ENCODE results near the gene ATP8A2.
"Not testable (repeated sequence)": the region's sequence is repeated elsewhere in the genome, so short reads cannot be mapped to it uniquely, and the experiment has no call there.

The ATP8A2 gene

DNA sequence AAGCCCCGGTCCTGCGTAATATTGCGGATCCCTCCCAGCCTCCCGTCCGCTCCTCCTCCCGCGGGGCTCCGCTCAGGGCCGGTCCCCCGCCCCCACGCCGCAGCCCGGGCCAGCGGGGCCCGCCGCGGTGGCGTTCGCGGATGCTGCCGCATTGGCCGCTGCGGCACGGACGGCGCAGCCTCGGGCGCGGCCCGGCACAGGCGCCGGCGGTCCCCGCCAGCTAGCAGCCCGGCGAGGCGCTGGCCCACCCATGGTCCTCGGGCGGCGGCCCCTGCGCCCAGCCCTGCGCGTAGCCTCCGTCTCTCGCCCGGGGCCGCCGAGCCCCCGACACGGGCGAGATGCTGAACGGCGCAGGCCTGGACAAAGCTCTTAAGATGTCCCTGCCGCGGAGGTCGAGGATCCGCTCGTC, at the start of gene ATP8A2:
TSS of gene ATP8A2 (plus strand) at position 100 of the 409 bp plus-strand sequence. CDS start at position 339, 239 bp downstream.
- CTCF ChIA-PET = no interaction called here
- no peak within 1 kb of the TSS for H3K27ac Mint-ChIP-seq
- H3K27me3 Mint-ChIP-seq = peaks cover 83% of the 10 kb centered on the region
- H3K36me3 Mint-ChIP-seq = no peaks in the 10 kb centered on the region
- H3K4me1 Mint-ChIP-seq = peaks cover 7% of the 10 kb centered on the region
- no peaks in the 10 kb centered on the region for H3K9me3 Mint-ChIP-seq
- no peak for DNase-seq
- peak within 1 kb of the TSS; percentile 17 for H3K4me3 Mint-ChIP-seq

- Mint-ChIP-seq H3K4me1 (no peaks in the 10 kb centered on the region), H3K27me3 (no peaks in the 10 kb centered on the region), H3K9me3 (no peaks in the 10 kb centered on the region), H3K36me3 (peaks cover 33% of the 10 kb centered on the region), H3K27ac (no peak overlapping the region), H3K4me3 (no peak overlapping the region)
- no peak for DNase-seq
- CTCF ChIA-PET = interaction anchor here (0.9 kb wide), 1 partner anchor 24 kb away, joined by 3 read pairs; no protein-coding TSS in a partner anchor
Observed at GRCh38 chr13:25324100-25324499, 47.7 kb upstream of the ATP8A2 start.

- CTCF ChIA-PET = no interaction called here
- Mint-ChIP-seq H3K36me3 (peaks cover 43% of the 10 kb centered on the region), H3K4me3 (no peak overlapping the region), H3K9me3 (no peaks in the 10 kb centered on the region), H3K27me3 (no peaks in the 10 kb centered on the region), H3K4me1 (no peaks in the 10 kb centered on the region), H3K27ac (no peak overlapping the region)
- DNase-seq = no peak
Observed at GRCh38 chr13:25329706-25330105, 42.1 kb upstream of the ATP8A2 start.

DNA sequence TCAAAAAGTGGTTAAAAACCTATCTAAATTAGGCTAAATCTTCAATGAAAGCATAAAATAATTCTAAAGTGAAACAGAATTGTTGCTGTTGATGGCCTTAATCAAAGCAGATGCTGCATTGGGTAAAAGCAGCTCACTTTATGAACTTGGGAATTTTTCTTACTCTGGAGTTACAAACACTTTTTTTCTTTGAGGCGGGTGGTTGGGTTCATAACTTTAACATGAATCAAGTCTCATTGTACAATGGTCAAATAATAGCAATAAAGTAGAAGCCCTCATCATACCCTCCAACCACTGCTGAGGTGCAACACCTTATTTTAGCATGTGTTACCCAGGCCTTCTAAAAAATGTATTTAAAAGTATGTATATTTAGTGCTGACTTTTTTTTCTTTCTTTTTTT, 41.2 kb upstream of the ATP8A2 start:
- Mint-ChIP-seq H3K9me3 (no peaks in the 10 kb centered on the region), H3K27ac (no peak overlapping the region), H3K27me3 (no peaks in the 10 kb centered on the region), H3K4me3 (no peak overlapping the region), H3K36me3 (peaks cover 42% of the 10 kb centered on the region), H3K4me1 (no peaks in the 10 kb centered on the region)
- CTCF ChIA-PET = no interaction called here
- no peak for DNase-seq

GRCh38 chr13:25335856-25336255, 35.9 kb upstream of the ATP8A2 start:
- no peaks in the 10 kb centered on the region for H3K27me3 Mint-ChIP-seq
- CTCF ChIA-PET = interaction anchor here (0.7 kb wide), 1 partner anchor 48 kb away, joined by 3 read pairs; no protein-coding TSS in a partner anchor

GRCh38 chr13:25345576-25345975, 26.2 kb upstream of the ATP8A2 start:
- H3K9me3 Mint-ChIP-seq = no peaks in the 10 kb centered on the region
- H3K4me1 Mint-ChIP-seq = no peaks in the 10 kb centered on the region
- CTCF ChIA-PET = no interaction called here
- no peaks in the 10 kb centered on the region for H3K27me3 Mint-ChIP-seq
- peaks cover 11% of the 10 kb centered on the region for H3K36me3 Mint-ChIP-seq
- no peak for DNase-seq
- no peak overlapping the region for H3K27ac Mint-ChIP-seq
- H3K4me3 Mint-ChIP-seq = no peak overlapping the region

More at GRCh38 chr13:25335856-25336255, 35.9 kb upstream of the ATP8A2 start:
- Mint-ChIP-seq H3K9me3 (no peaks in the 10 kb centered on the region), H3K4me1 (no peaks in the 10 kb centered on the region), H3K27ac (no peak overlapping the region), H3K4me3 (no peak overlapping the region), H3K36me3 (peaks cover 42% of the 10 kb centered on the region)
- no peak for DNase-seq

- no peaks in the 10 kb centered on the region for H3K4me1 Mint-ChIP-seq
- H3K27ac Mint-ChIP-seq = no peak overlapping the region
- H3K36me3 Mint-ChIP-seq = peaks cover 10% of the 10 kb centered on the region
- CTCF ChIA-PET = no interaction called here
- H3K4me3 Mint-ChIP-seq = no peak overlapping the region
- no peaks in the 10 kb centered on the region for H3K27me3 Mint-ChIP-seq
- no peak for DNase-seq
- H3K9me3 Mint-ChIP-seq = no peaks in the 10 kb centered on the region
Observed at GRCh38 chr13:25347151-25347550, 24.6 kb upstream of the ATP8A2 start.

DNA sequence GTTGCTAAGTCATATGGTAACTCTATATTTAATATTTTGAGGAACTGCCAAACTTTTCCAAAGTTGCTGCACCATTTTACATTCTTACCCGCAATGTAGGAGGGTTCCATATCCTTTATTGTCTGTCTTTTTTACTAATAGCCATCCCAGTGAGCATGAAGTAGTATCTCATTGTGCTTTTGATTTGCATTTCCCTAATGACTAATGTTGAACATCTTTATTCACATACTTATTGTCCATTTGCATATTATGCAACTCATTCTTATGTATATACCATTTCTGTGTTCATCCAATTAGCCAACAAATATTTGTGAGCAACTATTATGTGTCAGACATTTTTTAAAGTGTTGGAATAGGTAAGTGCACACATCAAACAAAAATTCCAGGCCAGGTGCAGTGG, 20.4 kb upstream of the ATP8A2 start:
- H3K27ac Mint-ChIP-seq = no peak overlapping the region
- no peak for DNase-seq
- no peak overlapping the region for H3K4me3 Mint-ChIP-seq
- no peaks in the 10 kb centered on the region for H3K36me3 Mint-ChIP-seq
- H3K4me1 Mint-ChIP-seq = no peaks in the 10 kb centered on the region
- peaks cover 21% of the 10 kb centered on the region for H3K27me3 Mint-ChIP-seq
- CTCF ChIA-PET = no interaction called here
- H3K9me3 Mint-ChIP-seq = no peaks in the 10 kb centered on the region

DNA sequence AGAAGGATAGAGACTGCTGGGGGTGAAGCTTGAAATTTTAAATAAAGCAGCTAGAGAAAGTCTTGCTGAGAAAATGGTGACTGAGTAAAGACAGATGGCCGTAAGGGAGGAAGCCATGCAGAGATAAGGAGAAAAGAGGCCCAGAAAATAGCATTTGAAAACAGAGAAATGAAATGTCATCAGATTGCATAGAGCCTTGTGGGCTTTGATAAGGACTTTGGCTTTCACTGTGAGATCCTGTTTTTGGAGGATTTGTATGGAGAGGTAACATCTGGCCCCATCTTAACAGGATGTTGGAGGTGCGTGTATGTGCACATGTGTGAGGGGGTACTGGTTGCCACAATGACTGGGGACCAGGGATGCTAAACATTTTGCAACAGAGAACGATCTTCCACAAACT, 19.5 kb upstream of the ATP8A2 start:
- no peak overlapping the region for H3K27ac Mint-ChIP-seq
- CTCF ChIA-PET = no interaction called here

DNA sequence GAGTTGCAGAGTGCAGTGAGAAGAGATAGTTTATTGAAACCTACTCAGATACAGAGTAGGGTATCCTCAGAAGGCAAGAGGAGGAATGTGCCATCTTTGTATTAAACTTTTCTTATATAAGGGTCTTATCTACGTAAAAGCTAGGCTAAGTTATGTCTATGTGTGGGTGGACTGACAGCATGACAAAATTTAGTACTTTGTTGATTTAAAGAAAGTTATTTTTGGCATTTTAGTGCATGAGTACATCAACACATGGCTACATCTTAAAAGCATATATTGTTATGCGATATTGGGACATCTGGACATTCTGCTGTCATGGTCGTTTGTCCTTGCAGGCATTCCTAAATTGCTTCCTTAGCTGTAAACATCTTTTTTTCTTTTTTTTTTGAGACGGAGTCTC, 19.0 kb upstream of the ATP8A2 start:
- no peak for DNase-seq
- H3K36me3 Mint-ChIP-seq = no peaks in the 10 kb centered on the region
- CTCF ChIA-PET = no interaction called here
- no peaks in the 10 kb centered on the region for H3K4me1 Mint-ChIP-seq
- peaks cover 25% of the 10 kb centered on the region for H3K27me3 Mint-ChIP-seq
- no peak overlapping the region for H3K4me3 Mint-ChIP-seq
- H3K9me3 Mint-ChIP-seq = no peaks in the 10 kb centered on the region
- no peak overlapping the region for H3K27ac Mint-ChIP-seq

More for the DNA sequence above, 19.5 kb upstream of the ATP8A2 start:
- DNase-seq = no peak
- no peaks in the 10 kb centered on the region for H3K4me1 Mint-ChIP-seq
- H3K9me3 Mint-ChIP-seq = no peaks in the 10 kb centered on the region
- H3K36me3 Mint-ChIP-seq = no peaks in the 10 kb centered on the region
- no peak overlapping the region for H3K4me3 Mint-ChIP-seq
- peaks cover 21% of the 10 kb centered on the region for H3K27me3 Mint-ChIP-seq

GRCh38 chr13:25353344-25353743, 18.4 kb upstream of the ATP8A2 start:
- Mint-ChIP-seq H3K27ac (no peak overlapping the region), H3K27me3 (peaks cover 25% of the 10 kb centered on the region), H3K36me3 (no peaks in the 10 kb centered on the region), H3K4me3 (no peak overlapping the region), H3K4me1 (no peaks in the 10 kb centered on the region), H3K9me3 (no peaks in the 10 kb centered on the region)
- CTCF ChIA-PET = no interaction called here
- DNase-seq = no peak

DNA sequence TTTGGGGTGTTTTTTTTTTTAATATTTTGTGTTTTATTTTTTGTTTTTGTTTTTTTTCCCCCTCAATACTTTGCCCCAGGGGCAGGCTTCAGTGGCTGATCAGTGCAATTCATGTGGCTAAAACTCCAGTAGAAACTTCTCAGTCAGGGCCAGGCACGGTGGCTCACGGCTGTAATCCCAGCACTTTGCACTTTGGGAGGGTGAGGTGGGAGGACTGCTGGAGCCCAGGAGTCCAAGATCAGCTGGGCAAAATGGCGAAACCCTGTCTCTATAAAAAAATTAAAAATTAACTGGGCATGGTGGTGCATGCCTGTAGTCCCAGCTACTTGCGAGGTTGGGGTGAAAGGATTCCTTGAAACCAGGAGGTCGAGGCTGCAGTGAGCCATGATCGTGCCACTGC, 17.4 kb upstream of the ATP8A2 start:
- no peak overlapping the region for H3K4me3 Mint-ChIP-seq
- no peak overlapping the region for H3K27ac Mint-ChIP-seq
- no peak for DNase-seq
- H3K27me3 Mint-ChIP-seq = peaks cover 25% of the 10 kb centered on the region
- CTCF ChIA-PET = no interaction called here
- no peaks in the 10 kb centered on the region for H3K36me3 Mint-ChIP-seq
- H3K4me1 Mint-ChIP-seq = no peaks in the 10 kb centered on the region
- no peaks in the 10 kb centered on the region for H3K9me3 Mint-ChIP-seq

DNA sequence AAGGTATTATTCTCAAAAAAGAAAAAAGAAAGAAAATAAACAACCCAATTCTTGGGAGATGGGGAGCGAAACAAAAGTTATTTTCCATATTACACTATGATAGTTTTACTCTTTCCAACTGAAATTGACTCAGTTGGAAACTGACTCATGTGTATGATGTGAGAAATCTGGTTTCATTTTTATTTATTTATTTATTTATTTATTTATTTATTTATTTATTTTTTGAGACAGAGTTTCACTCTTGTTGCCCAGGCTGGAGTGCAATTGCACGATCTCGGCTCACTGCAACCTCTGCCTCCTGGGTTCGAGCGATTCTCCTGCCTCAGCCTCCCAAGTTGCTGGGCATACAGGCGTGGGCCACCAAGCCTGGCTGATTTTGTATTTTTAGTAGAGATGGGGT, 11.3 kb upstream of the ATP8A2 start:
- H3K27me3 Mint-ChIP-seq, H3K9me3 Mint-ChIP-seq, H3K36me3 Mint-ChIP-seq, H3K4me3 Mint-ChIP-seq, CTCF ChIA-PET, DNase-seq, H3K4me1 Mint-ChIP-seq, H3K27ac Mint-ChIP-seq: not testable (repeated sequence)

GRCh38 chr13:25365720-25366235, 6.0 kb upstream of the ATP8A2 start:
- H3K9me3 Mint-ChIP-seq = no peaks in the 10 kb centered on the region
- H3K4me3 Mint-ChIP-seq = no peak overlapping the region
- DNase-seq = no peak
- CTCF ChIA-PET = interaction anchor here (2.0 kb wide), 1 partner anchor 10 kb away, joined by 6 read pairs; no protein-coding TSS in a partner anchor
- no peaks in the 10 kb centered on the region for H3K4me1 Mint-ChIP-seq
- no peak overlapping the region for H3K27ac Mint-ChIP-seq
- peaks cover 40% of the 10 kb centered on the region for H3K27me3 Mint-ChIP-seq
- no peaks in the 10 kb centered on the region for H3K36me3 Mint-ChIP-seq

DNA sequence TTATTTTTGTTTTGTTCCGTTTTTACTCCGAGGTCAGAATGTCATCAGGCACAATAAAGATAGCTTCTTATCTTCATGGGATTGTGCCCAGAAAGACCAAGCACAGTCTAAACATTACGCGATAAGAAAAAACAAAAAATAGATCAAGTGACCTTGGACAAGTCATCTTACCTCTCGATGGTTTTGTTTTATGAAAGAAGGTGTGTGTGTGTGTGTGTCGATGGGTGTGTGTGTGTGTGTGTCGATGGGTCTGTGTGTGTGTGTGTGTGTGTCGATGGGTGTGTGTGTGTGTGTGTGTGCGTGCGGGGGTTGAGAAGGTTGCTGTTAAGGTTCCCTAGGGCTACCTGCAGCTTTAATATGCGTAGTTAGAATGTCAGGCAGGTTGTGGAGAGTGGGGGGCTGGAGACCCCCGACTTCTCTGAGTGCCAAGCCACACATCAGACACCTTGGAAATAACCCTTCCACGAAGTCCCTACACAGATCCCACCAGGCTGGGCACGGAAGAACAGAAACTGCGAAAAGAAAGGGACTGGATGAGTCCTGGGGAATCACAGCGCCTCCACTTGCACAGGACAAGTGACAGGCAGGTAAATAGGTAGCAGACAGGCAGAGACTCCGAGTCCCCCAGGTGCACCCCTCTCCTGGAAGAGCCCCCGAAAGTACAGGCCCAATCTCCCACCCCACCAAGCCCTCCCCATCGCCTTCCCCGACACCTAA, 458 bp upstream of the ATP8A2 start:
- H3K27me3 Mint-ChIP-seq = peaks cover 83% of the 10 kb centered on the region
- peaks cover 7% of the 10 kb centered on the region for H3K4me1 Mint-ChIP-seq
- no peaks in the 10 kb centered on the region for H3K36me3 Mint-ChIP-seq
- CTCF ChIA-PET = no interaction called here
- no peak for DNase-seq
- peak overlapping the region; percentile 17 for H3K4me3 Mint-ChIP-seq
- H3K9me3 Mint-ChIP-seq = no peaks in the 10 kb centered on the region
- no peak overlapping the region for H3K27ac Mint-ChIP-seq

All from activated naive CD4-positive, alpha-beta T cell treated with anti-CD3 and anti-CD28 coated beads, Interleukin-2, amount 10 ng/mL, durations not matched to agents 7 days and 5 days (primary cell).